NT2/D1 (cell line): ENCODE results near the gene DLL1.

Experiments used
- SUZ12 ChIP-seq: IDR thresholded peaks from 2 replicates; pipeline ENCODE4 v1.6.1; 2011; ENCODE audit not compliant: insufficient read length, insufficient read depth; ENCODE audit errors: extremely low read depth
- YY1 ChIP-seq: IDR thresholded peaks from 2 replicates; pipeline ENCODE4 v1.6.1; 2011; ENCODE audit not compliant: insufficient read length, insufficient read depth
- ZNF274 ChIP-seq: IDR thresholded peaks from 2 replicates; pipeline ENCODE4 v1.6.1; 2011; ENCODE audit warnings: mild to moderate bottlenecking, low read depth, low read length

DNA sequence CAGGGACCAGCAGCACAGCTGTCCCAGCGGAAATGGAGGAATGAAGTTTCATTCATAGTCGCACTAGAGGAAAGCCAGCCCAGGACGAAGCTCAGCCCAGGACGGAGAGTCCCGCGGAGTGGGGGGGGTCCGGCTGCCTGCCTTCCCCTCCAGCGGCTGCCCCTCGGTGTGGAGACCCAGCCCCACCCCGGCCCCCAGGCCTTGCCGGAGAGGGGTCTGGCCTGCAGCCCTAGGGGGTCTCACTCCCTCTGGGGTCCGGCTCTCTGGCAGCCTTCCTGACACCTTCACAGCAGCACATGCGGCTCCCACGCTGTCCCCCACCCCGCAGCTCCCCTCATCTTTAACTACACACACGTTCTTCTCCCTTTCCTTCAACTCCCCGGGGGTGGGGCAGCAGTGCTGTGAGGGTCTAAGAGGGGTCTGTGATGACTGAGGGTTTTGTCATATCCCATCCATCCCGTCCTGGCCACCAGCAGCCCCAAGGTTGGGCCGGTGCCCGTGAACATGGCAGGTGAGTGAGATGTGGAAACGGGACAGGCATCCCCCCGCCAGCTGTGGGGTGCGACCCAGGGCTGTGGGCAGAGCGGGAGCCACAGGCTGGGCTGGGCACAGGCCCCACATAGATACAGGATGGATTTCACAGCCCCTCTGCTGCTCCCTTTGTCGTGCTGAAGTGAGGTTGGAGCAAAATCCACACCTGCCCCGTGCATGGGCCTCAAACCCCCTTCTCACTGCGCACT lies 41.8 kb downstream of the DLL1 start:
- TF ChIP-seq YY1 (no peak), ZNF274 (no peak), SUZ12 (no peak)
